DMS 273 treated with DMSO at 0.1 percent for 48 hours (cell line): Measurements from ENCODE around the gene ABHD16B.

Source experiments
- DNase-seq: peaks from one replicate; lab custom pipeline; 2025; lab: John Stamatoyannopoulos, UW

ABHD16B gene

DNA sequence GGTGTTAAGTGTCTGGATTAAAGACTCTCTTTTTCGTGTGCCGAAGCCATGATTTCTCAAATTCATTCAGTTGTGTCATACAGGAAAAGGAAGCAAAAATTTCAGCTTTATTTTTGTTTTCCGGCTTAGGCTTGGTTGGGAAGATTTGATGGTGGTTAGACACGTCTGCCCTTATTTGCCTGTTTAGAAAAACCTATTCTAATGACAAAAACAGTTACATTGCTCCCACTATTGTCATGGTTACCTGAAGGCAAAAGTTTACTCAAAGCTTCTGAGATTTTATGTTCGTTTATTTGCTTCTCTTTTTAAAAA lies 34.6 kb downstream of the ABHD16B start:
- DNase-seq: no peak

DNA sequence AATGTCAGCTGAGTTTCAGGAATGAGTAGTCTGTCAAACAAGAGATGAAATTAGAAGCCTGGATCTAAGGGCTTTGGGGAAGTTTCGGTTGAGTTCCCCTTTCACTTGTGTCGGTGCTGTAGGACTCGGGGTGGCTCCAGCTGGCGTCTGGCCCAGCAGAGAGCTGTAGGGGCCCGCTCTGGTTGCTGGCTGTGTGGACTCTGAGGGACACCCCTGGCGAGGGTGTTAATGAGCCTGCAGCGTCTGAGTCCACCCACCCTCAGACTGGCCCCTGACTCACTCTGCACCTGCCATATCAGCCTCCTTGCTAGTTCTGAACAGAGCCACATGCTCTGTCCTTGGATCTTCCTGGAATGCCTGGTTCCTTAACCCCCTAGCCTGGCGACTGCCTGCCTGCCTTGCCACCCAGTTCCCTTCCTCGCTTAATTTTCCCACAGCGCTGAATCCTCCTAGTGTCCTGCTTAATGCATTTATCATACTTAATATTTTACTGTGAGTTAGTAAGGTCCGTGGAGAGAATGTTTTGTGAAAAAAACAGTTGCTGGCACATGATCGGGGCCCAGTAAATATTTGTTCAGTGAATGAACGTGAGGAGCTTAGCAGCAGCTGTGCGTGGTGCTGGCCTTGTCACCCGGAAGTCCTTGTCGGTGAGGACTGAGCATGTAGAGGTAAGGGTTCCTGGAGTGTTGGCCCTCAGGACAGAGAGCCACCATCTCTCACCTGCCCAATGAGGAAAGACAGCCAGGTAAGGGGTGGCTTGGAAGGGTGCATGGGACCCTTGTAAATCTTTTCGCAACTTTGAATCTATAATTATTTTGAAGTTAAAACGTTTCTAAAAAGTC lies 35.2 kb downstream of the ABHD16B start:
- DNase-seq: no peak

DNA sequence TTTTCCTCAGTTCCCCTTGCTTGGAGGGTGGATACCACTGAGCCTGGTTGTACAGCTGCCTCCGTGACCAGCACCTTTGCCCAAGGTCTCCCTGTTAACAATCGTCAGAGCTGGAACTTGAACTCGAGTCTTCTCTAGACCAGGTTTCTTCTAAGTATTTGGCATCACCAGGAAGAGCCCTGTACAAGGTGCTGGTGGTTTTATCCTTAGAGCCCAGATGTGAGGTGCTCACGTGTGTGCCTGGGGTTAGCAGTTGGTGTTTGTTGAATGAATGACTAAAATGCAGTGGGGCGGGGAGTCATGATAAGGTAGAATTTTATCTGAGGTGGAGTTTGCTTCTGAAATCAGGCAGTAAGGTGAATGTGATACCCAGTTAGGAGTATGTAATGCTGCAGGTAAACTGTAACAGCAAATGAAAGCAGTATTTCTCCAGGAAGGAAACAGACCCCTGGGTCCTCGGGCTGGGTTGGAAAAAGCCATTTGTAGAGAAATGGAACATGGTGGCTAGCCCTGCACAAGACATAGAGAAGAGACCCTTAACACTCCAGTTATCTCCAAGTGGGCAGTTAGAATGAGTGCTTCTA lies 36.8 kb downstream of the ABHD16B start:
- no peak for DNase-seq

DNA sequence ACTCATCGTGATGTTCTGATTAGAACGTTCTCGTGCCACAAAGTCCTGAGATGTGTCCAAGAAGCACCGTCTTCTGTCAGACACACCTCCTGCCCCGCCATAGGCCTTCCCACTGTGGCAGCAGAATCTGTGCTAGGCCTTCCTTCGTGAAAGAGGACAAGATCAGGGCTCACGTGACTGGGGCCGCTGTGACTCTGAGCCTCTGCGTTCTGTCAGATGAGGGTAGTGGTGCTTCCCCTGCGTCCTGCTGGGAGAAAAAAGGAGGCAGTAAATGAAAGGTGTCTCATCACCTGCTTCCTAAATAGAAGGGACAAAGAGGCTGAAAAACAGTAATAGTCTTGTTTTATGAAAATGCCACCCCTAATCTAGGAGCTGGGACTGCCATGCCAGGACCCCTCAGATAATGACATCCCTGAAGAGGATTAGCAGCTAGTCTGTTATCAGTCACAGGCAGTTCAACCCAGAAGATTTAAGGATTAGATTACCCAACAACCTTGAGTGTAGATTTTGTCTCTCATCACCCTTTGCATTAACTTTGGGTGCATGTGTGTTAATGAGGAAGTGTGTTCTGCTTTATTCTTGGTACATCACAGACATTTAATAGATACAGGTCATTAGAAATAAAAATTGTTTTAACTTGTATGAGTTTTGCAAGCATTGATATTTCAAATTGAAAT lies 37.7 kb downstream of the ABHD16B start:
- DNase-seq: no peak

DNA sequence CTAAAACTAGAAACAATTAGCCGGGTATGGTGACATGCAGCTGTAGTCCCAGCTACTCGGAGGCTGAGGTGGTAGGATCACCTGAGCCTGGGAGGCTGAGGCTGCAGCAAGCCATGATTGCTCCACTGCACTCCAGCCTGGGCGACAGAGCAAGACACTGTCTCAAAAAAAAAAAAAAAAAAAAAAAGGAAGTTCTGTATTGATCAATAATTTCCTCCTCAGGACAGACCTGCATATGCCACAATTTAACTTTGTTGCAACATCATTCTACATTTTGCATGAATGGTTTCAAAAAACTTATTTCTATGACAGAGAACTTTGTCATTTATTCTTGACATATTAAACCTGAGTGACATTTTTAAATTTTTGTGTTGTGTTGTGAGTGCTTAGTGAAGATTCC lies 39.1 kb downstream of the ABHD16B start:
- DNase-seq: no peak

DNA sequence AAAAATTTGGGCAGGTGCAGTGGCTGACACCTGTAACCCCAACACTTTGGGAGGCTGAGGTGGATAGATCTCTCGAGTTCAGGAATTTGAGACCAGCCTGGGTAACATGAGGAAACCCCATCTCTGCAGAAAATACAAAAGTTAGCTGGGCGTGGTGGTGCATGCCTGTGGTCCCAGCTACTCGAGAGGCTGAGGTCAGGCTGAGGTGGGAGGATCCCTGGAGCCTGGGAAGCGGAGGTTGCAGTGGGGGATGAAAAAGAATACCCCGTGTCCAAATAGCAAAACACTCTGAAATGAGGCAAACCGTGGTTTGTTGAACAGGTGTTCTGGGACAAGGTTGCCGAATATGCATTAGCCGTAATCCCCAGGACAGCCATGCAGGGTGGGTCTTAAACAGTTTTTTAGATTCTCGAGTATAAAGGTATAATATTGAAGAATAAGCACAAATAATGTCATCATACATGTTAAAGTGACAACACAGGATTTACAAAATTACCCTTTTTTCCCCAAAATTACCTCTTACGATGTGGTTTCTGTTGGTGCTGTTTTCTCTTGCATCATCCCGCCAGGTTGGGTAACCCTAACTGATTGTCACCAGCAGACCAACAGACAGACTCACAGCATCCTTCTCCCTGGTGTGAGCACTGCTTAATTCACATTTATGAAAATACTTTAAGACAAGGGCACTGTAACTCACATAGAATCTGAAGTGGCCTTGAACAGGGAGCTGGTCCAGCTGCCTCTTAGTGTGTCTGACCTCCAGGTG lies 42.7 kb downstream of the ABHD16B start:
- no peak for DNase-seq

DNA sequence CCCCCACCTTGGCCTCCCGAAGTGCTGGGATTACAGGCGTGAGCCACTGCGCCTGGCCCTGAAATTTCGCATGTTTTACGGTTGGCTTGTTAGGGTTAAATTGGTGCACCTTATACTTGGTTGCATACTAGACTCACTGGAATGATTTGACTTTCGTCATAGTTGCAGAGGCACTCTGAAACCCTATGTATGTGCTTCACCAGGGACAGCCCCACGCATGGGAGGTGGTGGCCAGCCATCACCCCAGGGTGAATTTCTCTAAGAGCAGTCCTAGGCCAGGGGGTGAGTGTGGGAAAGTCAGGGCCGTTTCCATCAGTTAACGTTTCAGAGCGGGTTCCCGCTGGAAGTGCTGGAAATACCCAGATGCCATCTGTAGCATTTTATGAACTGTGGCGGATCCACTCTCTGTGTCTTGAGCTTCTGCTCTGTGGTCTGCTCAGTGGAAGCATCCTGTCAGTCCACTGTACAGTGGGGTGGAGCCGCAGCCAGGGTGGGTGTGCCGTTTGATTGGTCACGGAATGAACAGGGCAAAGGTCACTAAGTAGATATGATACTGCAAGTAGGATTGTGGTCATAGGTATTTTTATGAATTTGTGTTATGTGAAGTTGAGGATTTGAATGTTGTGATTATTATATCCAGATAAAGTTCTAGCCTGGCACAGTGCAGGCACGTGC lies 46.8 kb downstream of the ABHD16B start:
- DNase-seq: no peak

DNA sequence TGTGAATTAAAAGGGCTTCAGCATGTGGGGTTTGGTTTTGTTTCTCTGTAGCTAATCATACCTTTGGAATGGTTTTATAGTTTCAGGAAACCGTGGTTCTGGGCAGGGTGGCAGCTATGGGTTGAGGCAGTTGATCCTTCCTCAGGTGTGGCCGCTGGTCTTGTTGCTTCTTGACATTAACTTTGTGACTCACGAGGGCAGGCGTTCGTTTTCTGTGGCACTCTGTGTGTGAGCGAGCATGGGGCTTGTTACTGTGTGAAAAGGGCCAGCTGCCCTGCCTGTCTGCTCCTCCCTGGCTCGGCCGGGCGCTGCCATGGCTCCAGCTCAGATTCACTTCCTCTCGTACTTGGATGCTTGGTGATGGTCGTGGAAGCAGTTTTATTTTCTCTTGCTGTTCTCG lies 49.9 kb downstream of the ABHD16B start:
- DNase-seq: no peak
